Mucosa of descending colon (tissue), 3 donors: Measurements from ENCODE around the gene LNPK. TPM values are rescaled to one million over a fixed set of nuclear protein-coding genes. Genes with fewer than 3 reads are reported as not detected.
"Not testable (repeated sequence)": the region's sequence is repeated elsewhere in the genome, so short reads cannot be mapped to it uniquely, and the experiment has no call there.

ENCODE experiments used
- ATAC-seq: fragments of 200-7000 bp; cut with Tn5 transposase; one replicate; pipeline ENCODE4 v1.9.1; 2020; ENCODE audit warnings: mild to moderate bottlenecking, moderate library complexity
- DNase-seq, 3 donors: peaks; one replicate each; pipeline ENCODE4 v3.0.0-alpha.2; 2020
- H3K36me3 ChIP-seq: fragments of 200-600 bp; one replicate; pipeline ENCODE4 v1.8.0; 2021; ENCODE audit warnings: low read depth, mild to moderate bottlenecking
- H3K4me1 ChIP-seq: fragments of 200-600 bp; one replicate; pipeline ENCODE4 v1.8.0; 2021; ENCODE audit warnings: low read depth, mild to moderate bottlenecking
- H3K4me3 ChIP-seq: fragments of 200-600 bp; one replicate; pipeline ENCODE4 v1.8.0; 2021; ENCODE audit warnings: mild to moderate bottlenecking
- H3K9me3 ChIP-seq: fragments of 200-600 bp; one replicate; pipeline ENCODE4 v1.8.0; 2021; ENCODE audit warnings: mild to moderate bottlenecking
- CTCF ChIP-seq: fragments of 200-600 bp; IDR thresholded peaks from one replicate; pipeline ENCODE4 v1.8.0; 2022; ENCODE audit warnings: antibody characterized with exemption, mild to moderate bottlenecking
- intact Hi-C, 2 donors: fragments of 100-400 bp; cut with DNase I in 1 of 2; cut with micrococcal nuclease in 1 of 2; formaldehyde crosslinking; loops; one replicate each; pipeline versions ENCODE4 v1.11.0 to v1.11.1; 2022; cut with DNase I, micrococcal nuclease
- total RNA-seq, 3 donors: library from RNA; stranded (reverse); fragmentation: NEBNext Ultra II Directional in 2 of 3; extraction: Animal tissue kit (Norgen Biotek cat#: 25700) in 2 of 3; gene quantifications; one replicate each; pipeline versions ENCODE4 v1.2.1 to v1.2.4, GENCODE V29; 2021 to 2023
- donor health status: DM: no; HTN: no; CAD: no; lungs with moderate emphysema.
- donor health status: DM: no; HTN: no; CAD: no.
- donor health status: DM: no; HTN: yes; CAD: no.

Gene LNPK
- total RNA-seq, 3 donors from 2014 or later = 33.4 to 35.9 (median 35.3) TPM

- intact Hi-C loops = no loop called here
- DNase-seq (no peak), ATAC-seq (no peak)
- Histone ChIP-seq H3K9me3 (no peaks in the 10 kb centered on the region), H3K36me3 (no peaks in the 10 kb centered on the region), H3K4me1 (no peaks in the 10 kb centered on the region), H3K4me3 (no peak overlapping the region)
- TF ChIP-seq CTCF = no peak
These were observed 12.0 kb downstream of the LNPK start for GRCh38 chr2:175990099-175990498.

GRCh38 chr2:175987126-175987525, 14.9 kb downstream of the LNPK start:
- H3K4me1 ChIP-seq, ATAC-seq, H3K9me3 ChIP-seq, H3K36me3 ChIP-seq, DNase-seq, H3K4me3 ChIP-seq, intact Hi-C loops: not testable (repeated sequence)

GRCh38 chr2:175984846-175985245, 17.2 kb downstream of the LNPK start:
- no peak for DNase-seq
- Histone ChIP-seq H3K9me3 (no peaks in the 10 kb centered on the region), H3K36me3 (no peaks in the 10 kb centered on the region), H3K4me3 (no peak overlapping the region), H3K4me1 (no peaks in the 10 kb centered on the region)
- no peak for ATAC-seq
- no peak for TF ChIP-seq CTCF
- intact Hi-C loops = no loop called here

GRCh38 chr2:175981551-175981950, 20.5 kb downstream of the LNPK start:
- ATAC-seq (no peak), DNase-seq (no peak)
- TF ChIP-seq CTCF = no peak
- Histone ChIP-seq H3K4me3 (no peak overlapping the region), H3K9me3 (no peaks in the 10 kb centered on the region), H3K4me1 (no peaks in the 10 kb centered on the region), H3K36me3 (no peaks in the 10 kb centered on the region)
- intact Hi-C loops = no loop called here

GRCh38 chr2:175976391-175977157, 25.5 kb downstream of the LNPK start:
- intact Hi-C loops = no loop called here
- no peak for TF ChIP-seq CTCF
- DNase-seq (no peak), ATAC-seq (no peak)
- Histone ChIP-seq H3K9me3 (no peaks in the 10 kb centered on the region), H3K4me3 (no peak overlapping the region), H3K4me1 (no peaks in the 10 kb centered on the region), H3K36me3 (no peaks in the 10 kb centered on the region)

- no peak overlapping the region for H3K4me3 ChIP-seq
- H3K36me3 ChIP-seq = no peaks in the 10 kb centered on the region
- H3K9me3 ChIP-seq = no peaks in the 10 kb centered on the region
- no peaks in the 10 kb centered on the region for H3K4me1 ChIP-seq
- no peak for DNase-seq
- no peak for TF ChIP-seq CTCF
- no peak for ATAC-seq
- intact Hi-C loops = no loop called here
These were observed 28.7 kb downstream of the LNPK start for GRCh38 chr2:175973373-175973772.
